Gastroesophageal sphincter (tissue), 4 donors: ENCODE results near the gene PTPRN2. TPM values are rescaled to one million over a fixed set of nuclear protein-coding genes. Genes with fewer than 3 reads are reported as not detected.

Experiments
- ATAC-seq: fragments of 150-250 bp; one replicate; pipeline ENCODE4 v1.9.1; 2016; ENCODE audit warnings: mild to moderate bottlenecking, moderate library complexity
- H3K27ac ChIP-seq, 4 donors: fragments of 200-600 bp; sonication (generic) in 3 of 4; 1 replicate in 3 of 4; 2 replicates in 1 of 4; pipeline ENCODE4 v1.5.1; 2016 to 2019
- H3K27me3 ChIP-seq: fragments of 200-600 bp; sonication (generic); one replicate; pipeline ENCODE4 v1.5.1; 2019
- H3K36me3 ChIP-seq, 2 donors: fragments of 200-600 bp; sonication (generic); one replicate each; pipeline ENCODE4 v1.5.1; 2019; ENCODE audit warnings: control low read depth in 1 of 2
- H3K4me1 ChIP-seq, 3 donors: fragments of 200-600 bp; sonication (generic); 1 replicate in 2 of 3; 2 replicates in 1 of 3; pipeline ENCODE4 v1.5.1; 2016 to 2019; ENCODE audit warnings: control low read depth in 2 of 3
- H3K4me3 ChIP-seq, 2 donors: fragments of 200-600 bp; sonication (generic); one replicate each; pipeline ENCODE4 v1.5.1; 2019; ENCODE audit warnings: mild to moderate bottlenecking in 1 of 2, moderate library complexity in 1 of 2
- H3K9me3 ChIP-seq, 3 donors: fragments of 200-600 bp; sonication (generic); one replicate each; pipeline ENCODE4 v1.5.1; 2017 to 2019; ENCODE audit warnings: control low read depth in 2 of 3
- CTCF ChIP-seq, 4 experiments: fragments of 200-600 bp in 2 of 4; fragments of 450-650 bp in 2 of 4; sonication (generic) in 1 of 4; IDR thresholded peaks; one replicate each; pipeline ENCODE4 v1.5.1; 2017 to 2019; ENCODE audit warnings: antibody characterized with exemption in 4 of 4, mild to moderate bottlenecking in 2 of 4, moderate library complexity in 2 of 4
- EP300 ChIP-seq: sonication (generic); formaldehyde crosslinking; IDR thresholded peaks from one replicate; pipeline ENCODE4 v1.6.1; 2017; ENCODE audit warnings: antibody characterized with exemption, mild to moderate bottlenecking
- POLR2A ChIP-seq, 2 donors: fragments of 450-650 bp; IDR thresholded peaks; one replicate each; pipeline ENCODE4 v1.6.1; 2017; ENCODE audit warnings: antibody characterized with exemption in 2 of 2, mild to moderate bottlenecking in 2 of 2, moderate library complexity in 1 of 2
- POLR2AphosphoS5 ChIP-seq: sonication (generic); formaldehyde crosslinking; IDR thresholded peaks from one replicate; pipeline ENCODE4 v1.6.1; 2017; ENCODE audit warnings: antibody characterized with exemption
- WGBS, 2 donors: methylation state at CpG; one replicate each; pipeline ENCODE4 v1.1.5; 2018; ENCODE audit warnings: low coverage in 1 of 2; 5-methylcytosine and 5-hydroxymethylcytosine counted together
- total RNA-seq, 4 donors: library from RNA; depleted of rRNA; stranded (reverse); fragments of >200 nt; gene quantifications; one replicate each; pipeline ENCODE4 v1.1.0, GENCODE V29; 2016

The PTPRN2 gene
- total RNA-seq, 4 donors from 2014 or later = 1.7 to 4.7 (median 3.3) TPM

GRCh38 chr7:158138329-158138597 is 449.4 kb downstream of the PTPRN2 start:
- no peaks in the 10 kb centered on the region for H3K4me1 ChIP-seq
- H3K4me3 ChIP-seq = no peak overlapping the region
- H3K27me3 ChIP-seq = no peaks in the 10 kb centered on the region
- no peaks in the 10 kb centered on the region for H3K9me3 ChIP-seq
- no CpG with 5 or more reads among the region's 9 CpGs for WGBS, 2 donors
- no peak for ATAC-seq
- no peak overlapping the region for H3K27ac ChIP-seq
- TF ChIP-seq EP300 = no peak
- TF ChIP-seq CTCF (IDR thresholded peaks at IDR 0.05) = no peak
- no peak for TF ChIP-seq POLR2A (IDR thresholded peaks at IDR 0.05)
- TF ChIP-seq POLR2AphosphoS5 = no peak
- no peaks in the 10 kb centered on the region for H3K36me3 ChIP-seq

- H3K27me3 ChIP-seq = no peaks in the 10 kb centered on the region
- 86 to 93% methylated on average over 5 to 7 of the region's 18 CpGs for WGBS, 2 donors
- no peak overlapping the region for H3K27ac ChIP-seq
- no peaks in the 10 kb centered on the region for H3K36me3 ChIP-seq
- no peaks in the 10 kb centered on the region for H3K9me3 ChIP-seq
- H3K4me1 ChIP-seq = no peaks in the 10 kb centered on the region
- no peak for TF ChIP-seq POLR2A (IDR thresholded peaks at IDR 0.05)
- no peak for TF ChIP-seq EP300
- TF ChIP-seq POLR2AphosphoS5 = no peak
- no peak for TF ChIP-seq CTCF (IDR thresholded peaks at IDR 0.05)
- no peak overlapping the region for H3K4me3 ChIP-seq
- no peak for ATAC-seq
These were observed 449.9 kb downstream of the PTPRN2 start for GRCh38 chr7:158137516-158138328.

- no peaks in the 10 kb centered on the region for H3K9me3 ChIP-seq
- TF ChIP-seq EP300 = no peak
- TF ChIP-seq CTCF (IDR thresholded peaks at IDR 0.05) = no peak
- TF ChIP-seq POLR2A (IDR thresholded peaks at IDR 0.05) = no peak
- TF ChIP-seq POLR2AphosphoS5 = no peak
- H3K4me3 ChIP-seq = no peak overlapping the region
- ATAC-seq = no peak
- H3K36me3 ChIP-seq = no peaks in the 10 kb centered on the region
- H3K27ac ChIP-seq = no peak overlapping the region
- whole genome bisulfite sequencing, 2 donors = 74 to 77% methylated on average over 10 to 11 of the region's 16 CpGs
- H3K27me3 ChIP-seq = no peaks in the 10 kb centered on the region
- no peaks in the 10 kb centered on the region for H3K4me1 ChIP-seq
These were observed 451.7 kb downstream of the PTPRN2 start for GRCh38 chr7:158135931-158136330.

- no peak for ATAC-seq
- TF ChIP-seq CTCF (IDR thresholded peaks at IDR 0.05) = no peak
- no peak for TF ChIP-seq POLR2A (IDR thresholded peaks at IDR 0.05)
- TF ChIP-seq POLR2AphosphoS5 = no peak
- no peak for TF ChIP-seq EP300
These were observed 452.8 kb downstream of the PTPRN2 start for GRCh38 chr7:158134824-158135223.

More at GRCh38 chr7:158134824-158135223, 452.8 kb downstream of the PTPRN2 start:
- Histone ChIP-seq H3K36me3 (no peaks in the 10 kb centered on the region), H3K9me3 (no peaks in the 10 kb centered on the region), H3K27ac (no peak overlapping the region), H3K4me1 (no peaks in the 10 kb centered on the region), H3K27me3 (no peaks in the 10 kb centered on the region), H3K4me3 (no peak overlapping the region)
- WGBS, 2 donors = 93% methylated on average over 3 of the region's 4 CpGs; no CpG with 5 or more reads in 1 of the 2 donors
